WTC11 (cell line): ENCODE results near the gene SDF4. TPM values are rescaled to one million over a fixed set of nuclear protein-coding genes. Genes with fewer than 3 reads are reported as not detected.

Experiments used
- ATAC-seq: fragments of 200-7000 bp; cut with Tn5 transposase; 2 replicates; pipeline ENCODE4 v1.10.0; 2021; ENCODE audit warnings: mild to moderate bottlenecking, moderate library complexity
- CTCF ChIA-PET: fragments of 300-600 bp; sonication (Branson Sonifier 250); formaldehyde crosslinking; loops from one replicate; lab custom pipeline; 2021; ENCODE audit warnings: antibody characterized with exemption; lab: Charles Lee
- POLR2A ChIA-PET: fragments of 350-600 bp; sonication (Branson Sonifier 250); formaldehyde crosslinking; loops from one replicate; lab custom pipeline; 2021; ENCODE audit warnings: antibody characterized with exemption; lab: Charles Lee
- DNase-seq: peaks from one replicate; pipeline ENCODE4 v3.0.0; 2021; ENCODE audit warnings: low spot score
- H3K27ac Mint-ChIP-seq: 2 replicates; pipeline ENCODE4 v1.8.0; 2021; ENCODE audit warnings: mixed read lengths
- H3K27me3 Mint-ChIP-seq: 2 replicates; pipeline ENCODE4 v1.8.0; 2021; ENCODE audit warnings: low read depth, mild to moderate bottlenecking, moderate library complexity, mixed read lengths
- H3K36me3 Mint-ChIP-seq: 2 replicates; pipeline ENCODE4 v1.8.0; 2021; ENCODE audit warnings: mixed read lengths
- H3K4me1 Mint-ChIP-seq: 2 replicates; pipeline ENCODE4 v1.8.0; 2022; ENCODE audit warnings: mixed read lengths
- H3K4me3 Mint-ChIP-seq: 2 replicates; pipeline ENCODE4 v1.8.0; 2021; ENCODE audit warnings: mild to moderate bottlenecking, moderate library complexity, mixed read lengths
- H3K9me3 Mint-ChIP-seq: 2 replicates; pipeline ENCODE4 v1.8.0; 2021; ENCODE audit warnings: mixed read lengths
- ARID4B ChIP-seq: sonication (generic); formaldehyde crosslinking; IDR thresholded peaks from 2 replicates; pipeline ENCODE4 v1.8.0; 2023; ENCODE audit warnings: missing genetic modification reagents, mild to moderate bottlenecking, borderline replicate concordance
- CDX4 ChIP-seq: fragments of 250-450 bp; sonication (Bioruptor Pico); IDR thresholded peaks from 2 replicates; pipeline ENCODE4 v1.9.0; 2021; ENCODE audit warnings: moderate library complexity, mild to moderate bottlenecking, inconsistent platforms, borderline replicate concordance
- E2F1 ChIP-seq: sonication (generic); formaldehyde crosslinking; IDR thresholded peaks from 2 replicates; pipeline ENCODE4 v1.8.0; 2022; ENCODE audit warnings: mild to moderate bottlenecking, missing genetic modification reagents
- E2F5 ChIP-seq: sonication (generic); formaldehyde crosslinking; IDR thresholded peaks from 2 replicates; pipeline ENCODE4 v1.8.1; 2022; ENCODE audit warnings: mild to moderate bottlenecking, moderate library complexity, missing genetic modification reagents
- EMX1 ChIP-seq: fragments of 250-450 bp; sonication (Bioruptor Pico); IDR thresholded peaks from 2 replicates; pipeline ENCODE4 v1.8.0; 2021; ENCODE audit warnings: mild to moderate bottlenecking
- FOXK1 ChIP-seq: sonication (generic); formaldehyde crosslinking; IDR thresholded peaks from 2 replicates; pipeline ENCODE4 v1.8.0; 2022; ENCODE audit warnings: mild to moderate bottlenecking, moderate library complexity, missing genetic modification reagents
- GRHL2 ChIP-seq: fragments of 250-450 bp; sonication (Bioruptor Pico); IDR thresholded peaks from 2 replicates; pipeline ENCODE4 v1.8.0; 2022; ENCODE audit warnings: mild to moderate bottlenecking, moderate library complexity; ENCODE audit not compliant: insufficient replicate concordance, severe bottlenecking
- MAX ChIP-seq: sonication (generic); formaldehyde crosslinking; IDR thresholded peaks from 2 replicates; pipeline ENCODE4 v1.8.0; 2022; ENCODE audit warnings: mild to moderate bottlenecking, missing genetic modification reagents
- MXD4 ChIP-seq: fragments of 250-450 bp; sonication (Bioruptor Pico); IDR thresholded peaks from 2 replicates; pipeline ENCODE4 v1.8.0; 2021; ENCODE audit warnings: mild to moderate bottlenecking, moderate library complexity, borderline replicate concordance
- TEAD1 ChIP-seq: sonication (generic); formaldehyde crosslinking; IDR thresholded peaks from 2 replicates; pipeline ENCODE4 v1.8.0; 2022; ENCODE audit warnings: mild to moderate bottlenecking, missing genetic modification reagents
- ZMAT4 ChIP-seq: fragments of 250-450 bp; sonication (Bioruptor Pico); IDR thresholded peaks from 2 replicates; pipeline ENCODE4 v1.9.0; 2021; ENCODE audit warnings: mild to moderate bottlenecking
- ZNF219 ChIP-seq: sonication (generic); formaldehyde crosslinking; IDR thresholded peaks from 2 replicates; pipeline ENCODE4 v1.8.0; 2023; ENCODE audit warnings: missing genetic modification reagents, mild to moderate bottlenecking, borderline replicate concordance
- ZNF281 ChIP-seq: sonication (generic); formaldehyde crosslinking; IDR thresholded peaks from 2 replicates; pipeline ENCODE4 v1.8.0; 2023; ENCODE audit warnings: mild to moderate bottlenecking, missing genetic modification reagents
- ZNF423 ChIP-seq: fragments of 250-450 bp; sonication (Bioruptor Pico); IDR thresholded peaks from 2 replicates; pipeline ENCODE4 v2.1.2; 2022; ENCODE audit warnings: mild to moderate bottlenecking, moderate library complexity
- ZNF532 ChIP-seq: fragments of 250-450 bp; sonication (Bioruptor Pico); IDR thresholded peaks from 2 replicates; pipeline ENCODE4 v1.9.0; 2021; ENCODE audit warnings: mild to moderate bottlenecking, borderline replicate concordance
- total RNA-seq: library from RNA; stranded (reverse); gene quantifications from 3 replicates; pipeline ENCODE4 v1.2.3, GENCODE V29; 2021

Gene SDF4
- total RNA-seq, 1 experiment from 2014 or later: 101 TPM

GRCh38 chr1:1229770-1230169 is 2.0 kb downstream of the SDF4 start (continued):
- no peak for TF ChIP-seq ARID4B (CRISPR knock-in tag)
- TF ChIP-seq MXD4 (CRISPR knock-in tag): no peak
- TF ChIP-seq TEAD1 (CRISPR knock-in tag): no peak

- peaks cover 3% of the 10 kb centered on the region; the same call in 1 of the 2 replicates for H3K9me3 Mint-ChIP-seq
- ChIA-PET POLR2A (no interaction called here), CTCF (interaction anchor here (1.5 kb wide), 1 partner anchor 106 kb away, joined by 3 read pairs; no protein-coding TSS in a partner anchor)
- H3K4me1 Mint-ChIP-seq: peaks cover 10% of the 10 kb centered on the region
- DNase-seq (no peak), ATAC-seq (no peak)
- H3K4me3 Mint-ChIP-seq: no peak overlapping the region
- H3K27ac Mint-ChIP-seq: no peak overlapping the region
- no peaks in the 10 kb centered on the region for H3K27me3 Mint-ChIP-seq
- H3K36me3 Mint-ChIP-seq: peaks cover 16% of the 10 kb centered on the region
- no peak for TF ChIP-seq GRHL2 (CRISPR knock-in tag)
- no peak for TF ChIP-seq EMX1 (CRISPR knock-in tag)
- no peak for TF ChIP-seq FOXK1 (CRISPR knock-in tag)
- TF ChIP-seq MXD4 (CRISPR knock-in tag): no peak
- no peak for TF ChIP-seq ZNF423
- no peak for TF ChIP-seq E2F1 (CRISPR knock-in tag)
- TF ChIP-seq ZMAT4: no peak
- no peak for TF ChIP-seq ZNF219 (CRISPR knock-in tag)
- TF ChIP-seq E2F5 (CRISPR knock-in tag): no peak
- TF ChIP-seq ZNF532 (CRISPR knock-in tag): no peak
- TF ChIP-seq ZNF281: no peak
- TF ChIP-seq CDX4: no peak
- no peak for TF ChIP-seq MAX (CRISPR knock-in tag)
- TF ChIP-seq, all 79 proteins: peak for 0
These were observed 3.0 kb downstream of the SDF4 start for GRCh38 chr1:1228596-1229321.
